ENCODE measurements around the gene GAS6.

The GAS6 gene

DNA sequence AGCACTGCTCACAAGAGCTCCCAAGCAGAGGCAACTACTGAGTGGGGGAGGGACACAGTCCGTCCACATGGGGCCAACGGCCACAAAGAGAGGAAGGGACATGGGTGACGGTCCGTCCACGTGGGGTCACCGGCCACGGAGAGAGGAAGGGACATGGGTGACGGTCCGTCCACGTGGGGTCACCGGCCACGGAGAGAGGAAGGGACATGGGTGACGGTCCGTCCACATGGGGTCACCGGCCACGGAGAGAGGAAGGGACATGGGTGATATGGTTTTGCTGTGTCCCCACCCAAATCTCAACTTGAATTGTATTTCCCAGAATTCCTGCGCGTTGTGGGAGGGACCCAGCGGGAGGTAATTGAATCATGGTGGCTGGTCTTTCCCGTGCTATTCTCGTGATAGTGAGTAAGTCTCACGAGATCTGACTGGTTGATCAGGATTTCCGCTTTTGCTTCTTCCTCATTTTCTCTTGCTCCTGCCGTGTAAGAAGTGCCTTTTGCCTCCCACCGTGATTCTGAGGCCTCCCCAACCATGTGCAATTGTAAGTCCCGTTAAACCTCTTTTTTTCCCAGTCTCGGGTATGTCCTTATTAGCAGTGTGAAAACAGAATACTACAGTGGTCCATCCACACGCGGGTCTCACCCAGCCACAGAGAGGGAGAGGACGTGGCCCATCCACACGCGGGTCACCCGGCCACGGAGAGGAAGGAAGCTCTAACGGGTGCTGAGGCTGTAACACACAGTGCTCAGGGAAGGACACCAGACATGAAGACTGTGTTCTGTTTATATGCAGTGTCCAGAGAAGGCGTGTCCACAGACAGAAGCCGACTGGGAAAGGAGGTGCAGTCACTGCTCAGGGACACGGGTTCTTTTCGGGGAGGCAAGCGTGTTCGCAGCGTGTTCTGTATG is 48.5 kb downstream of the GAS6 start:
- peaks cover 14% of the 10 kb centered on the region for H4K20me1 ChIP-seq (ENCODE audit: insufficient read depth, low read length)
- no peak overlapping the region for H3K9ac ChIP-seq (ENCODE audit: low read depth, low read length)
- no peak for ATAC-seq (ENCODE audit: insufficient read depth, low read depth)
- H3K4me3 ChIP-seq (ENCODE audit: low read depth in 1 of 2, low read length in 2 of 2): peak overlapping the region in 1 of 2 experiments; percentile 9; a peak in 1 of 4 replicates
- no peaks in the 10 kb centered on the region for H3K9me3 ChIP-seq (ENCODE audit: insufficient read depth, low read length, severe bottlenecking)
- peak; percentile 19 for DNase-seq
- H3K27ac ChIP-seq (ENCODE audit: low read length): no peak overlapping the region
- H2AFZ ChIP-seq (ENCODE audit: low read depth, low read length): no peak overlapping the region
- no peaks in the 10 kb centered on the region for H3K36me3 ChIP-seq (ENCODE audit: insufficient read depth, low read length)
- no peaks in the 10 kb centered on the region for H3K79me2 ChIP-seq (ENCODE audit: insufficient read depth, low read length)
- H3K4me1 ChIP-seq (ENCODE audit: insufficient read depth, low read length): 0 out of 2 replicates have a peak, but pooled peaks cover 3% of the 10 kb centered on the region
- H3K27me3 ChIP-seq (ENCODE audit: insufficient read depth, low read length, poor library complexity): no peaks in the 10 kb centered on the region
- no peak for TF ChIP-seq EZH2 (IDR thresholded peaks at IDR 0.05; ENCODE audit: borderline replicate concordance, low read depth, low read length, severe bottlenecking)
- no peak for TF ChIP-seq CTCF (IDR thresholded peaks at IDR 0.05; ENCODE audit: borderline replicate concordance, extremely low read depth, low read length, poor library complexity, severe bottlenecking)
- no peak overlapping the region for H3K4me2 ChIP-seq (ENCODE audit: insufficient read depth, low read length)

DNA sequence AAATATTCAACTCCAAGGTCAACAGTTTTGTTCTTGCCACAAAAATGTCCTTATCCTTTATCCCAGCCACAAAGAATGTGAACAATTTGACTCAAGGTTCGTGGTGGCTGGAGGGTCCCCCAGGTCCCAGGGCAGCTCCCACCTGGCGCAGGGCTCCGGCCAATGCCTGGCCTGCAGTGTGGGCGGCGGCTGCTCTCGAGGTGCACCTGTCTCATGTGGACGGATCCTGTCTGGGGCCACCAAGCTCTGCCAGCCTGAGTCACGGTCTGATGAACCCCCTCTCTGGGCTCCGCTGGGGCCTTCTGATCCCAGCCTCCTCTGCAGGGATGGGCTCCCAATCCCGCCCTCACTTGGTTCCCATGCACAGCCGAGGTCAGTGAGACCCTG is 49.4 kb downstream of the GAS6 start:
- no peaks in the 10 kb centered on the region for H3K27me3 ChIP-seq (ENCODE audit: insufficient read depth, low read length, poor library complexity)
- no peaks in the 10 kb centered on the region for H3K79me2 ChIP-seq (ENCODE audit: insufficient read depth, low read length)
- peaks cover 8% of the 10 kb centered on the region for H4K20me1 ChIP-seq (ENCODE audit: insufficient read depth, low read length)
- ATAC-seq (ENCODE audit: insufficient read depth, low read depth) (no peak), DNase-seq (no peak)
- H2AFZ ChIP-seq (ENCODE audit: low read depth, low read length): no peak overlapping the region
- H3K4me1 ChIP-seq (ENCODE audit: insufficient read depth, low read length): 0 out of 2 replicates have a peak, but pooled peaks cover 3% of the 10 kb centered on the region
- no peak overlapping the region for H3K27ac ChIP-seq (ENCODE audit: low read length)
- H3K9ac ChIP-seq (ENCODE audit: low read depth, low read length): no peak overlapping the region
- H3K9me3 ChIP-seq (ENCODE audit: insufficient read depth, low read length, severe bottlenecking): peaks cover 6% of the 10 kb centered on the region
- H3K4me3 ChIP-seq (ENCODE audit: low read depth in 1 of 2, low read length in 2 of 2): no peak overlapping the region
- no peak for TF ChIP-seq CTCF (IDR thresholded peaks at IDR 0.05; ENCODE audit: borderline replicate concordance, extremely low read depth, low read length, poor library complexity, severe bottlenecking)
- no peak for TF ChIP-seq EZH2 (IDR thresholded peaks at IDR 0.05; ENCODE audit: borderline replicate concordance, low read depth, low read length, severe bottlenecking)
- no peak overlapping the region for H3K4me2 ChIP-seq (ENCODE audit: insufficient read depth, low read length)
- no peaks in the 10 kb centered on the region for H3K36me3 ChIP-seq (ENCODE audit: insufficient read depth, low read length)

GRCh38 chr13:113813749-113814434 is 50.0 kb downstream of the GAS6 start:
- Histone ChIP-seq H3K4me2 (ENCODE audit: insufficient read depth, low read length) (no peak overlapping the region), H4K20me1 (ENCODE audit: insufficient read depth, low read length) (peaks cover 8% of the 10 kb centered on the region), H2AFZ (ENCODE audit: low read depth, low read length) (no peak overlapping the region), H3K9me3 (ENCODE audit: insufficient read depth, low read length, severe bottlenecking) (peaks cover 8% of the 10 kb centered on the region), H3K27ac (ENCODE audit: low read length) (no peak overlapping the region), H3K79me2 (ENCODE audit: insufficient read depth, low read length) (no peaks in the 10 kb centered on the region), H3K4me1 (ENCODE audit: insufficient read depth, low read length) (0 out of 2 replicates have a peak, but pooled peaks cover 3% of the 10 kb centered on the region), H3K9ac (ENCODE audit: low read depth, low read length) (no peak overlapping the region), H3K4me3 (ENCODE audit: low read depth in 1 of 2, low read length in 2 of 2) (no peak overlapping the region), H3K27me3 (ENCODE audit: insufficient read depth, low read length, poor library complexity) (no peaks in the 10 kb centered on the region), H3K36me3 (ENCODE audit: insufficient read depth, low read length) (no peaks in the 10 kb centered on the region)
- DNase-seq (no peak), ATAC-seq (ENCODE audit: insufficient read depth, low read depth) (no peak)
- TF ChIP-seq CTCF (IDR thresholded peaks at IDR 0.05; ENCODE audit: borderline replicate concordance, extremely low read depth, low read length, poor library complexity, severe bottlenecking) (no peak), EZH2 (IDR thresholded peaks at IDR 0.05; ENCODE audit: borderline replicate concordance, low read depth, low read length, severe bottlenecking) (no peak)

All from DND-41 (cell line).